Right lobe of liver (tissue), 6 donors: ENCODE results near the gene TGFB1. TPM values are rescaled to one million over a fixed set of nuclear protein-coding genes. Genes with fewer than 3 reads are reported as not detected.

ENCODE experiments used
- ATAC-seq, 4 donors: fragments of 200-7000 bp; cut with Tn5 transposase; one replicate each; pipeline ENCODE4 v1.9.1; 2020; ENCODE audit warnings: mild to moderate bottlenecking in 4 of 4, moderate library complexity in 4 of 4
- DNase-seq, 3 donors: peaks; one replicate each; pipeline ENCODE4 v3.0.0-alpha.2; 2020
- H3K27ac ChIP-seq, 3 donors: fragments of 200-600 bp; one replicate each; pipeline ENCODE4 v1.8.0; 2022
- H3K27me3 ChIP-seq, 2 donors: fragments of 200-600 bp; one replicate each; pipeline ENCODE4 v1.8.0; 2022
- H3K36me3 ChIP-seq, 4 donors: fragments of 200-600 bp; sonication (generic) in 1 of 4; one replicate each; pipeline versions ENCODE4 v1.5.1 to v1.8.0; 2017 to 2022; ENCODE audit warnings: control low read depth in 1 of 4
- H3K4me1 ChIP-seq, 4 donors: fragments of 200-600 bp; sonication (generic) in 1 of 4; one replicate each; pipeline versions ENCODE4 v1.5.1 to v1.8.0; 2017 to 2022; ENCODE audit warnings: control low read depth in 1 of 4
- H3K4me3 ChIP-seq, 3 donors: fragments of 200-600 bp; one replicate each; pipeline ENCODE4 v1.8.0; 2022
- H3K9me3 ChIP-seq, 4 donors: fragments of 200-600 bp; sonication (generic) in 1 of 4; one replicate each; pipeline versions ENCODE4 v1.5.1 to v1.8.0; 2017 to 2022; ENCODE audit warnings: control low read depth in 1 of 4
- CTCF ChIP-seq, 4 donors: fragments of 200-600 bp in 3 of 4; fragments of 450-650 bp in 1 of 4; IDR thresholded peaks; one replicate each; pipeline versions ENCODE4 v1.5.1 to v1.8.0; 2016 to 2022; ENCODE audit warnings: antibody characterized with exemption in 4 of 4, mild to moderate bottlenecking in 2 of 4
- POLR2A ChIP-seq: fragments of 450-650 bp; IDR thresholded peaks from one replicate; pipeline ENCODE4 v1.6.1; 2017; ENCODE audit warnings: antibody characterized with exemption, mild to moderate bottlenecking
- WGBS: methylation state at CpG from one replicate; pipeline ENCODE4 v1.1.6; 2018; ENCODE audit warnings: low coverage, low lambda C conversion rate; ENCODE audit not compliant: insufficient coverage; ENCODE audit errors: missing lambda C conversion rate; 5-methylcytosine and 5-hydroxymethylcytosine counted together
- intact Hi-C, 2 donors: fragments of 100-400 bp; cut with DNase I; formaldehyde crosslinking; loops; one replicate each; pipeline versions ENCODE4 v1.11.2 to v1.14.1; 2022
- total RNA-seq, 6 experiments: library from RNA; depleted of rRNA in 2 of 6; stranded (reverse); fragments of >200 nt in 2 of 6; fragmentation: NEBNext Ultra II Directional in 3 of 6; extraction: Animal tissue kit (Norgen Biotek cat#: 25700) in 3 of 6; gene quantifications; one replicate each; pipeline versions ENCODE4 v1.1.0 to v1.2.4, GENCODE V29; 2016 to 2023
- donor health status: DM: no; HTN: yes; CAD: no.
- donor health status: DM: no; HTN: no; CAD: no.
- donor health status: DM: no; HTN: no; CAD: no.
- donor health status: DM: no; HTN: yes; CAD: no.
- donor health status: DM: no; HTN: yes; CAD: no.

Gene TGFB1
- total RNA-seq, 6 experiments from 2014 or later = 4.9 to 19.1 (median 8.5) TPM

- no peak overlapping the region for H3K4me3 ChIP-seq
- WGBS = 20% methylated on average over 10 of the region's 22 CpGs
- H3K27me3 ChIP-seq = no peaks in the 10 kb centered on the region
- intact Hi-C loops = no loop called here
- no peaks in the 10 kb centered on the region for H3K36me3 ChIP-seq
- TF ChIP-seq POLR2A (no peak), CTCF (IDR thresholded peaks at IDR 0.05) (no peak)
- H3K9me3 ChIP-seq = no peaks in the 10 kb centered on the region
- H3K27ac ChIP-seq = peak overlapping the region in 2 of 3 donors; percentile 60 to 75
- H3K4me1 ChIP-seq = peaks cover 0 to 16% (median 5%) of the 10 kb centered on the region in 4 donors
- DNase-seq (peak in 2 of 3 donors; percentile 27 to 44), ATAC-seq (peak in 1 of 4 donors; percentile 13)
These were observed 25.4 kb downstream of the TGFB1 start for GRCh38 chr19:41328157-41328841.

GRCh38 chr19:41327576-41328156 lies 26.1 kb downstream of the TGFB1 start:
- no peak for TF ChIP-seq POLR2A
- TF ChIP-seq CTCF (IDR thresholded peaks at IDR 0.05) = no peak
- Histone ChIP-seq H3K4me3 (peak overlapping the region in 1 of 3 donors; percentile 31), H3K9me3 (no peaks in the 10 kb centered on the region), H3K4me1 (peaks cover 0 to 22% (median 5%) of the 10 kb centered on the region in 4 donors), H3K36me3 (no peaks in the 10 kb centered on the region), H3K27ac (peak overlapping the region; percentile 21 to 75 (median 60)), H3K27me3 (no peaks in the 10 kb centered on the region)
- intact Hi-C loops = no loop called here
- peak; percentile 47 to 66 (median 63) for ATAC-seq
- 16% methylated on average over 6 of the region's 33 CpGs for WGBS
- peak; percentile 69 to 82 (median 81) for DNase-seq

- H3K4me3 ChIP-seq = peak overlapping the region in 1 of 3 donors; percentile 31
- 0% methylated on average over 5 of the region's 13 CpGs for WGBS
- H3K27ac ChIP-seq = peak overlapping the region; percentile 21 to 75 (median 60)
- H3K4me1 ChIP-seq = peaks cover 0 to 22% (median 5%) of the 10 kb centered on the region in 4 donors
- intact Hi-C loops = no loop called here
- no peaks in the 10 kb centered on the region for H3K36me3 ChIP-seq
- DNase-seq (no peak), ATAC-seq (no peak)
- TF ChIP-seq CTCF (IDR thresholded peaks at IDR 0.05) (no peak), POLR2A (no peak)
- H3K9me3 ChIP-seq = no peaks in the 10 kb centered on the region
- no peaks in the 10 kb centered on the region for H3K27me3 ChIP-seq
These were observed 26.6 kb downstream of the TGFB1 start for GRCh38 chr19:41327076-41327575.

- Histone ChIP-seq H3K27me3 (no peaks in the 10 kb centered on the region), H3K9me3 (no peaks in the 10 kb centered on the region), H3K4me3 (no peak overlapping the region), H3K36me3 (no peaks in the 10 kb centered on the region), H3K27ac (peak overlapping the region in 2 of 3 donors; percentile 8 to 59), H3K4me1 (peaks cover 0 to 22% (median 5%) of the 10 kb centered on the region in 4 donors)
- TF ChIP-seq POLR2A (no peak), CTCF (IDR thresholded peaks at IDR 0.05) (no peak)
- peak in 3 of 4 donors; percentile 2 to 4 (median 3) for ATAC-seq
- 18% methylated on average over 11 of the region's 30 CpGs for WGBS
- peak in 2 of 3 donors; percentile 47 to 51 for DNase-seq
- intact Hi-C loops = no loop called here
These were observed 27.6 kb downstream of the TGFB1 start for GRCh38 chr19:41325947-41326706.
